Measurements from ENCODE around the gene COG7.

- TF ChIP-seq CTCF (IDR thresholded peaks at IDR 0.05; ENCODE audit: low read depth, low read length, poor library complexity, severe bottlenecking) (peak; percentile 89), EZH2phosphoT487 (IDR thresholded peaks at IDR 0.05; ENCODE audit: borderline replicate concordance, low read length) (no peak)
These were observed 18.6 kb downstream of the COG7 start for GRCh38 chr16:23434380-23434779.

Data from DOHH2 (cell line).